Hypothalamus (tissue), 51 donors: ENCODE results near the gene NBEA.
"Not testable (repeated sequence)": the region's sequence is repeated elsewhere in the genome, so short reads cannot be mapped to it uniquely, and the experiment has no call there.

Source experiments
- DNase-seq, 51 donors: peaks; one replicate each; lab custom pipeline; 2025; lab: John Stamatoyannopoulos, UW

Gene NBEA

GRCh38 chr13:35599384-35599783 is 657.3 kb downstream of the NBEA start:
- DNase-seq: no peak

- DNase-seq: no peak
Measured at GRCh38 chr13:35600137-35600536, 658.1 kb downstream of the NBEA start.

GRCh38 chr13:35603593-35604285 is 661.7 kb downstream of the NBEA start:
- no peak for DNase-seq

- no peak for DNase-seq
Measured at GRCh38 chr13:35614666-35615065, 672.6 kb downstream of the NBEA start.

- peak in 1 of 51 donors; percentile 9 for DNase-seq
Measured at GRCh38 chr13:35617420-35617819, 675.4 kb downstream of the NBEA start.

GRCh38 chr13:35618565-35619083 is 676.6 kb downstream of the NBEA start:
- DNase-seq: no peak

- DNase-seq: no peak
Measured at GRCh38 chr13:35621989-35622388, 679.9 kb downstream of the NBEA start.

- no peak for DNase-seq
Measured at GRCh38 chr13:35629026-35629425, 687.0 kb downstream of the NBEA start.

GRCh38 chr13:35630551-35631275 is 688.6 kb downstream of the NBEA start:
- peak in 2 of 51 donors; percentile 3 to 12 for DNase-seq

GRCh38 chr13:35631666-35632065 is 689.6 kb downstream of the NBEA start:
- DNase-seq: no peak

GRCh38 chr13:35643625-35644024 is 701.6 kb downstream of the NBEA start:
- no peak for DNase-seq

- no peak for DNase-seq
Measured at GRCh38 chr13:35646056-35646774, 704.1 kb downstream of the NBEA start.

GRCh38 chr13:35648201-35648600 is 706.1 kb downstream of the NBEA start:
- DNase-seq: no peak

GRCh38 chr13:35649162-35649561 is 707.1 kb downstream of the NBEA start:
- DNase-seq: no peak

GRCh38 chr13:35659796-35660195 is 717.7 kb downstream of the NBEA start:
- DNase-seq: no peak

GRCh38 chr13:35664747-35665146 is 722.7 kb downstream of the NBEA start:
- no peak for DNase-seq

- DNase-seq: no peak
Measured at GRCh38 chr13:35669321-35669720, 727.3 kb downstream of the NBEA start.

GRCh38 chr13:35672611-35673010 is 730.5 kb downstream of the NBEA start:
- DNase-seq: no peak

GRCh38 chr13:35675651-35676050 is 733.6 kb downstream of the NBEA start:
- DNase-seq: no peak

- DNase-seq: not testable (repeated sequence)
Measured at GRCh38 chr13:35677863-35678262, 735.8 kb downstream of the NBEA start.

GRCh38 chr13:35681685-35682084 is 739.6 kb downstream of the NBEA start:
- no peak for DNase-seq
